Measurements from ENCODE around the gene HHAT. TPM values are rescaled to one million over a fixed set of nuclear protein-coding genes. Genes with fewer than 3 reads are reported as not detected.

The HHAT gene
- total RNA-seq, 1 experiment from 2014 or later, result 2.3 TPM

GRCh38 chr1:210697185-210697584 is 368.5 kb downstream of the HHAT start:
- no peak overlapping the region for H3K9ac ChIP-seq (ENCODE audit: low read length)
- no peak overlapping the region for H3K4me2 ChIP-seq (ENCODE audit: low read depth, low read length, poor library complexity, severe bottlenecking)
- H2AFZ ChIP-seq (ENCODE audit: low read length), result no peak overlapping the region
- no peaks in the 10 kb centered on the region for H3K9me3 ChIP-seq (ENCODE audit: low read length)
- no peaks in the 10 kb centered on the region for H3K27me3 ChIP-seq (ENCODE audit: low read length)
- no peaks in the 10 kb centered on the region for H3K36me3 ChIP-seq (ENCODE audit: insufficient read depth, low read length)
- DNase-seq, result no peak
- H4K20me1 ChIP-seq (ENCODE audit: insufficient read depth, low read depth, low read length), result no peaks in the 10 kb centered on the region
- no peak overlapping the region for H3K27ac ChIP-seq (ENCODE audit: low read length)
- no peaks in the 10 kb centered on the region for H3K79me2 ChIP-seq (ENCODE audit: low read length)
- H3K9me2 ChIP-seq (replicated peaks; ENCODE audit: insufficient read depth, low read length), result no peaks in the 10 kb centered on the region
- no peak overlapping the region for H3K4me3 ChIP-seq (ENCODE audit: low read length)
- no peaks in the 10 kb centered on the region for H3K4me1 ChIP-seq (ENCODE audit: low read length)

GRCh38 chr1:210698661-210699060 is 370.0 kb downstream of the HHAT start:
- Histone ChIP-seq H3K9ac (ENCODE audit: low read length) (no peak overlapping the region), H3K27me3 (ENCODE audit: low read length) (no peaks in the 10 kb centered on the region), H3K4me3 (ENCODE audit: low read length) (no peak overlapping the region), H3K4me2 (ENCODE audit: low read depth, low read length, poor library complexity, severe bottlenecking) (no peak overlapping the region), H3K36me3 (ENCODE audit: insufficient read depth, low read length) (no peaks in the 10 kb centered on the region), H3K4me1 (ENCODE audit: low read length) (no peaks in the 10 kb centered on the region), H3K9me3 (ENCODE audit: low read length) (no peaks in the 10 kb centered on the region), H3K79me2 (ENCODE audit: low read length) (no peaks in the 10 kb centered on the region), H3K27ac (ENCODE audit: low read length) (no peak overlapping the region), H2AFZ (ENCODE audit: low read length) (no peak overlapping the region), H4K20me1 (ENCODE audit: insufficient read depth, low read depth, low read length) (no peaks in the 10 kb centered on the region), H3K9me2 (replicated peaks; ENCODE audit: insufficient read depth, low read length) (no peaks in the 10 kb centered on the region)
- DNase-seq, result no peak

DNA sequence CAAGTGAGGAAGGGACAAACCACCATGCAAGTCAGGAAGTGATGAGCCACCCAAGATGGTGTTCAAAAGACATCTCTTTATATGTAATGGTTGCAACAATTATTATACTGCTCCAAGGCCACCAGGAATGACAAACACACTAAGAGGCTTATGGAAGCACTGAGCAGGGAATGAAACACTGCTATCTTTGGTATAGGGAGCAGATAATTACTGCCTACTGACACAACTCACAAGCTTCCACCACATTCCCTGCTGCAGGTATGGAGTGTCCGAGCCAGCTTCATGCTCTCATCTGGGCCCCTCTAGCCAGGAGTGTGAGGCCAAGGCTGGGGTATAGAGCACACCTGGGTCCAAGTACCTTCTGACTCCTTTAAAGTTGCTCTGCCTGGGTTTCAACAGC is 371.4 kb downstream of the HHAT start:
- no peak overlapping the region for H2AFZ ChIP-seq (ENCODE audit: low read length)
- no peaks in the 10 kb centered on the region for H4K20me1 ChIP-seq (ENCODE audit: insufficient read depth, low read depth, low read length)
- no peaks in the 10 kb centered on the region for H3K9me3 ChIP-seq (ENCODE audit: low read length)
- DNase-seq, result no peak
- no peak overlapping the region for H3K27ac ChIP-seq (ENCODE audit: low read length)
- no peak overlapping the region for H3K4me3 ChIP-seq (ENCODE audit: low read length)
- H3K4me2 ChIP-seq (ENCODE audit: low read depth, low read length, poor library complexity, severe bottlenecking), result no peak overlapping the region
- no peaks in the 10 kb centered on the region for H3K4me1 ChIP-seq (ENCODE audit: low read length)
- H3K79me2 ChIP-seq (ENCODE audit: low read length), result no peaks in the 10 kb centered on the region
- no peaks in the 10 kb centered on the region for H3K9me2 ChIP-seq (replicated peaks; ENCODE audit: insufficient read depth, low read length)
- no peaks in the 10 kb centered on the region for H3K27me3 ChIP-seq (ENCODE audit: low read length)
- H3K36me3 ChIP-seq (ENCODE audit: insufficient read depth, low read length), result no peaks in the 10 kb centered on the region
- H3K9ac ChIP-seq (ENCODE audit: low read length), result no peak overlapping the region

DNA sequence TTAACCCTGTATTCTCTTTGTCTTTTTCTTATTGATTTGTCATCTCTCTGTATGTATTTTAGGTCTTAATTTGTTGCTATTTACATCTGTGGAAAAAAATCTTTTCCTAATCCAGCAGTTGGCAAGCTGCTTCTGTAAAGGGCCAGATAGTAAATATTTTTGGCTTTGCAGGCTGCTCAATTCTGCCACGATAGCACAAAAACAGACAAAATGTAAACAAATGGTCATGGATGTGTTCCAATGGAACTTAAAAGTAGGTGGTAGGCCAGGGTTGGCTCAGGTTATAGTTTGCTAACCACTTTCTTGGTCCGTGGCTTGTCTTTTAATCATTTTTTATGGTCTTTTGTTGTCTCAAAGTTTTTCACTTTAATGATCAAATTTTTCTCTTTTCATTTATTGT is 371.8 kb downstream of the HHAT start:
- Histone ChIP-seq H3K27me3 (ENCODE audit: low read length) (no peaks in the 10 kb centered on the region), H3K9me2 (replicated peaks; ENCODE audit: insufficient read depth, low read length) (no peaks in the 10 kb centered on the region), H3K79me2 (ENCODE audit: low read length) (no peaks in the 10 kb centered on the region), H3K27ac (ENCODE audit: low read length) (no peak overlapping the region), H3K9ac (ENCODE audit: low read length) (no peak overlapping the region), H3K4me1 (ENCODE audit: low read length) (no peaks in the 10 kb centered on the region), H3K36me3 (ENCODE audit: insufficient read depth, low read length) (no peaks in the 10 kb centered on the region), H2AFZ (ENCODE audit: low read length) (no peak overlapping the region), H3K9me3 (ENCODE audit: low read length) (no peaks in the 10 kb centered on the region), H4K20me1 (ENCODE audit: insufficient read depth, low read depth, low read length) (no peaks in the 10 kb centered on the region), H3K4me2 (ENCODE audit: low read depth, low read length, poor library complexity, severe bottlenecking) (no peak overlapping the region), H3K4me3 (ENCODE audit: low read length) (no peak overlapping the region)
- no peak for DNase-seq

- Histone ChIP-seq H3K27ac (ENCODE audit: low read length) (no peak overlapping the region), H3K9me3 (ENCODE audit: low read length) (no peaks in the 10 kb centered on the region), H3K4me3 (ENCODE audit: low read length) (no peak overlapping the region), H3K4me1 (ENCODE audit: low read length) (no peaks in the 10 kb centered on the region), H3K4me2 (ENCODE audit: low read depth, low read length, poor library complexity, severe bottlenecking) (no peak overlapping the region), H4K20me1 (ENCODE audit: insufficient read depth, low read depth, low read length) (no peaks in the 10 kb centered on the region), H3K27me3 (ENCODE audit: low read length) (no peaks in the 10 kb centered on the region), H3K9ac (ENCODE audit: low read length) (no peak overlapping the region), H2AFZ (ENCODE audit: low read length) (no peak overlapping the region), H3K79me2 (ENCODE audit: low read length) (no peaks in the 10 kb centered on the region), H3K36me3 (ENCODE audit: insufficient read depth, low read length) (no peaks in the 10 kb centered on the region), H3K9me2 (replicated peaks; ENCODE audit: insufficient read depth, low read length) (no peaks in the 10 kb centered on the region)
- no peak for DNase-seq
Observed at GRCh38 chr1:210702506-210702905, 373.8 kb downstream of the HHAT start.

DNA sequence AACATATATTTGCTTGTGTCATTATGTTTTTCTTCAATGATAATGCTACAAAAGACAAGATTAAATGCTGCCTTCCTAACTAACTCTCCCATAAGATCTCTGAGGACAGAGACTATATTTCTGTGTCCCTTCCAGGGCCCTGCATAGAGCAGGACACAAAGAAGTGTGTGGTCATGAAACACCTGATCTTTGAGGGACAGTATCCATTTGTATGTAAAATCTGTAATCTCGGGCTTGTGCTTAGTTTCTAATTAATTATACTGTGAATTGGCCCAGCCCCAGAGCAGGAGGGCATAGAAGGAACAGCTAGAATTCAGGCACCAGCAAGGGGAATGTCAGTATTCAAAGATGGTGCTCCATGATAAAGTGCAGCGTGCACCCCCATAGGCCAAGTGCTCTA is 374.9 kb downstream of the HHAT start:
- Histone ChIP-seq H3K79me2 (ENCODE audit: low read length) (no peaks in the 10 kb centered on the region), H3K9ac (ENCODE audit: low read length) (no peak overlapping the region), H3K4me2 (ENCODE audit: low read depth, low read length, poor library complexity, severe bottlenecking) (no peak overlapping the region), H3K27me3 (ENCODE audit: low read length) (no peaks in the 10 kb centered on the region), H3K9me3 (ENCODE audit: low read length) (no peaks in the 10 kb centered on the region), H2AFZ (ENCODE audit: low read length) (no peak overlapping the region), H4K20me1 (ENCODE audit: insufficient read depth, low read depth, low read length) (no peaks in the 10 kb centered on the region), H3K4me3 (ENCODE audit: low read length) (no peak overlapping the region), H3K4me1 (ENCODE audit: low read length) (no peaks in the 10 kb centered on the region), H3K9me2 (replicated peaks; ENCODE audit: insufficient read depth, low read length) (no peaks in the 10 kb centered on the region), H3K27ac (ENCODE audit: low read length) (no peak overlapping the region), H3K36me3 (ENCODE audit: insufficient read depth, low read length) (no peaks in the 10 kb centered on the region)
- no peak for DNase-seq

GRCh38 chr1:210705086-210705485 is 376.4 kb downstream of the HHAT start:
- no peaks in the 10 kb centered on the region for H3K9me2 ChIP-seq (replicated peaks; ENCODE audit: insufficient read depth, low read length)

DNA sequence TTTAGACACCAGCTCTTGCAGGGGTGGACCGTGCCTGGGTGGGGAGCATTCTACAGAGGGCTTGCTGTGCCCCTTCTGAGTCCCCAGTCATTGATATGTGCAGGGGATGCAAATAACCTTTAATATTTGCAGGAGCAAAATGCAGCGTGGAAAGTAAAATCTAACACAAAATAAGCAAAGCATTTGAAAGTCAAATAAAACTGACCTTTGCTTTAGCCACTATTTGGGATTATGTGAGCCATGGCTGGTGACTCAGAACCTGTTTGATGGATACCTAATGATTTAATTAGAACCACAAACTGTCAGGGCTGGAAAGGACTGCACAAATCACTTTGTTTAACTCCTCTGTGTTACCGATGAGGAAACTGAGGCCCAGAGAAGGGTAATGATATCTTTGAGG is 377.5 kb downstream of the HHAT start:
- Histone ChIP-seq H3K4me2 (ENCODE audit: low read depth, low read length, poor library complexity, severe bottlenecking) (no peak overlapping the region), H2AFZ (ENCODE audit: low read length) (no peak overlapping the region), H3K4me1 (ENCODE audit: low read length) (no peaks in the 10 kb centered on the region), H3K79me2 (ENCODE audit: low read length) (no peaks in the 10 kb centered on the region), H3K9me3 (ENCODE audit: low read length) (no peaks in the 10 kb centered on the region), H3K4me3 (ENCODE audit: low read length) (no peak overlapping the region), H3K27ac (ENCODE audit: low read length) (no peak overlapping the region), H3K9ac (ENCODE audit: low read length) (no peak overlapping the region), H4K20me1 (ENCODE audit: insufficient read depth, low read depth, low read length) (no peaks in the 10 kb centered on the region), H3K27me3 (ENCODE audit: low read length) (no peaks in the 10 kb centered on the region), H3K36me3 (ENCODE audit: insufficient read depth, low read length) (no peaks in the 10 kb centered on the region), H3K9me2 (replicated peaks; ENCODE audit: insufficient read depth, low read length) (no peaks in the 10 kb centered on the region)
- no peak for DNase-seq

More at GRCh38 chr1:210705086-210705485, 376.4 kb downstream of the HHAT start:
- H3K9me3 ChIP-seq (ENCODE audit: low read length), result no peaks in the 10 kb centered on the region
- H3K79me2 ChIP-seq (ENCODE audit: low read length), result no peaks in the 10 kb centered on the region
- H3K27ac ChIP-seq (ENCODE audit: low read length), result no peak overlapping the region
- DNase-seq, result no peak
- H3K4me3 ChIP-seq (ENCODE audit: low read length), result no peak overlapping the region
- H3K27me3 ChIP-seq (ENCODE audit: low read length), result no peaks in the 10 kb centered on the region
- no peaks in the 10 kb centered on the region for H4K20me1 ChIP-seq (ENCODE audit: insufficient read depth, low read depth, low read length)
- no peaks in the 10 kb centered on the region for H3K36me3 ChIP-seq (ENCODE audit: insufficient read depth, low read length)
- H3K9ac ChIP-seq (ENCODE audit: low read length), result no peak overlapping the region
- no peak overlapping the region for H3K4me2 ChIP-seq (ENCODE audit: low read depth, low read length, poor library complexity, severe bottlenecking)
- no peaks in the 10 kb centered on the region for H3K4me1 ChIP-seq (ENCODE audit: low read length)
- H2AFZ ChIP-seq (ENCODE audit: low read length), result no peak overlapping the region

Data from Karpas-422 (cell line).